Endodermal cell (in vitro differentiated cells): ENCODE measurements around the gene PIGQ. TPM values are rescaled to one million over a fixed set of nuclear protein-coding genes. Genes with fewer than 3 reads are reported as not detected.
A peak's percentile ranks its signal among the peaks of the same experiment; 100 is the strongest.

Source experiments
- DNase-seq: peaks from one replicate; pipeline ENCODE4 v3.0.0-alpha.2; 2017
- H3K27ac ChIP-seq: 2 replicates; pipeline ENCODE4 v1.5.1; 2013; ENCODE audit warnings: mild to moderate bottlenecking, low read depth, low read length, moderate library complexity
- H3K27me3 ChIP-seq: 2 replicates; pipeline ENCODE4 v1.6.1; 2013; ENCODE audit warnings: mild to moderate bottlenecking, low read length, moderate library complexity; ENCODE audit not compliant: insufficient read depth, control insufficient read depth, poor library complexity, severe bottlenecking
- H3K36me3 ChIP-seq: 2 replicates; pipeline ENCODE4 v1.7.0; 2013; ENCODE audit warnings: mild to moderate bottlenecking, low read length, moderate library complexity; ENCODE audit not compliant: control insufficient read depth, insufficient read depth
- H3K4me1 ChIP-seq: one replicate; pipeline ENCODE4 v1.7.0; 2013; ENCODE audit warnings: low read length; ENCODE audit not compliant: control insufficient read depth, insufficient read depth
- H3K4me3 ChIP-seq: 2 replicates; pipeline ENCODE4 v1.5.1; 2013; ENCODE audit warnings: mild to moderate bottlenecking, low read length, moderate library complexity
- H3K9ac ChIP-seq: 2 replicates; pipeline ENCODE4 v1.6.1; 2013; ENCODE audit warnings: mild to moderate bottlenecking, low read length, moderate library complexity; ENCODE audit not compliant: poor library complexity, severe bottlenecking; ENCODE audit errors: extremely low read depth
- H3K9me3 ChIP-seq: 2 replicates; pipeline ENCODE4 v1.6.1; 2013; ENCODE audit warnings: mild to moderate bottlenecking, low read length, moderate library complexity; ENCODE audit not compliant: control insufficient read depth
- H3K27ac Mint-ChIP-seq: 2 replicates; pipeline ENCODE4 v1.8.0; 2020; ENCODE audit warnings: mixed read lengths
- H3K27me3 Mint-ChIP-seq: 2 replicates; pipeline ENCODE4 v1.8.0; 2021; ENCODE audit warnings: mild to moderate bottlenecking, mixed read lengths; ENCODE audit not compliant: insufficient read depth
- H3K36me3 Mint-ChIP-seq: 2 replicates; pipeline ENCODE4 v1.8.0; 2020; ENCODE audit warnings: low read depth, mixed read lengths
- H3K4me1 Mint-ChIP-seq: 2 replicates; pipeline ENCODE4 v1.8.0; 2020; ENCODE audit warnings: mixed read lengths
- H3K4me3 Mint-ChIP-seq: 2 replicates; pipeline ENCODE4 v1.8.0; 2020; ENCODE audit warnings: mild to moderate bottlenecking, moderate library complexity, mixed read lengths
- H3K9me3 Mint-ChIP-seq: 2 replicates; pipeline ENCODE4 v1.8.0; 2020; ENCODE audit warnings: mild to moderate bottlenecking, mixed read lengths
- CTCF ChIP-seq: fragments of 200-600 bp; sonication (generic); conservative IDR thresholded peaks from 2 replicates; pipeline ENCODE4 v1.5.0; 2021; ENCODE audit warnings: antibody characterized with exemption, mild to moderate bottlenecking
- WGBS, 2 experiments: methylation state at CpG; one replicate each; pipeline versions ENCODE4 v1.1.5 to v1.1.7; 2013; ENCODE audit warnings: missing lambda C conversion rate in 2 of 2, mixed read lengths in 1 of 2; ENCODE audit not compliant: insufficient coverage in 1 of 2, insufficient read length in 1 of 2; 5-methylcytosine and 5-hydroxymethylcytosine counted together
- total RNA-seq, 2 donors: library from RNA; stranded (reverse); fragmentation: NEBNext Ultra II Directional in 1 of 2; extraction: Animal tissue kit (Norgen Biotek cat#: 25700) in 1 of 2; gene quantifications; 2 replicates in 1 of 2; 3 replicates in 1 of 2; pipeline ENCODE4 v1.2.1, GENCODE V29; 2021

The PIGQ gene
- total RNA-seq, 2 donors from 2014 or later: 128 to 129 TPM

DNA sequence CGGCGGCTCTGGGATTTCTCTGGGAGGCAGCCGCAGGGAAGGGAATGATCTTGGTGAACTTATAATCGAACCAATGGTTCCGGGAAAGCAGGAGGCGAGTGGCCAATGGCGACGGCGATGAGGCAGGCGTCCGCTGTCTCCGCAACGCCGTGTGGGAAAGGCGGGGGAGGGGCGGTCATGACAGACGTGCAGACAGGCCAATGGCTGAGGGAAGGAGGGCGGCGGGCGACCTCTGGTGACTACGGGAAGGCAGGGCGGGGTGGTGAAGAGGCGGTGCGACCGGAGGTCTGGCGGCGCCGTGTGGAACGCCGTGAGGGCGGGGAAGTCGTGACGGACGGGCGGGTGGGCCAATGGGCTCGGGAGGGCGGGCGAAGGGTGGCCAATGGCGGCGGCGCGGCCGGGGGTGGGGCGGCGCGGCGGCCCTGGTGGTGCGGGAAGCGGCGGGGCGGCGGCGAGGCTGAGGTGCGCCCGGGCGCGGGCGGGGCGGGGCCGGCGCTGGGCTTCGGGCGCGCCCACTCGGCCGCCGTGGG lies 20.0 kb downstream of the PIGQ start, which contains the start of gene RAB40C:
TSS of gene RAB40C (plus strand) at position 409 of the 530 bp plus-strand sequence. CDS start 226 bp downstream, outside the sequence.
- Mint-ChIP-seq H3K9me3 (no peaks in the 10 kb centered on the region), H3K27me3 (peaks cover 37% of the 10 kb centered on the region), H3K4me1 (peaks cover 10% of the 10 kb centered on the region), H3K36me3 (peaks cover 8% of the 10 kb centered on the region), H3K27ac (peak within 1 kb of the TSS; percentile 100), H3K4me3 (peak within 1 kb of the TSS; percentile 89)
- H3K4me1 ChIP-seq: no peaks in the 10 kb centered on the region
- peak within 1 kb of the TSS; percentile 87 for H3K9ac ChIP-seq
- WGBS, 2 experiments: 0 to 2% methylated on average over 10 to 66 of the region's 67 CpGs
- TF ChIP-seq CTCF: no peak
- peak within 1 kb of the TSS; percentile 87 for H3K4me3 ChIP-seq
- peak; percentile 99 for DNase-seq
- H3K27ac ChIP-seq: peak within 1 kb of the TSS; percentile 93
- peaks cover 21% of the 10 kb centered on the region for H3K27me3 ChIP-seq
- H3K36me3 ChIP-seq: no peaks in the 10 kb centered on the region
- H3K9me3 ChIP-seq: no peaks in the 10 kb centered on the region

DNA sequence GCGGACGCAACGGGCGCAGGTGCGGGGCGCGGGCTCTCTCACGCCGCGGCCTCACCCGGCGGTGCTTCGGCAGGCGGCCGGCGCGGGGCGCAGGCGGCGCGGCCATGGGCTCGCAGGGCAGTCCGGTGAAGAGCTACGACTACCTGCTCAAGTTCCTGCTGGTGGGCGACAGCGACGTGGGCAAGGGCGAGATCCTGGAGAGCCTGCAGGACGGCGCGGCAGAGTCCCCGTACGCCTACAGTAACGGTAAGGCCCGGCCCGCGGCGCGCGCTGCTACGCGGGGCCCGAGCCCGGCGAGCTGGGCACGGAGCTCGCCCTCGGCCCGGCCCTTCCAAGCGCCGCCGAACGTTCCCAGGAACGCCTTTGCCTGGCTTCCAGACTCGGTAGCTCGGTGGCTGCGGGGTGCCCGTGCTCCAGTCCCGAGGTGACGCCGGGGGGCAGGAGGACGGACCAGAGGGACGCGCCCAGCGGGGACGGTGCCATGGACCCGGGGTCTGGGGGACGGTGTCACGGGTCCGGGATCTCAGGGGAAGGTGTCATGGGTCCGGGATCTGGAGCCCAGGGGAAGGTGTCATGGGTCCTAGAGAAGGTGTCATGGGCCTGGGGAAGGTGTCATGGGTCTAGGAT lies 20.5 kb downstream of the PIGQ start:
- H3K27me3 Mint-ChIP-seq: peaks cover 36% of the 10 kb centered on the region
- no peak for TF ChIP-seq CTCF

GRCh38 chr16:590815-591200 lies 21.0 kb downstream of the PIGQ start:
- Histone ChIP-seq H3K36me3 (no peaks in the 10 kb centered on the region), H3K9me3 (no peaks in the 10 kb centered on the region), H3K4me3 (peak overlapping the region; percentile 87), H3K27ac (no peak overlapping the region), H3K27me3 (peaks cover 16% of the 10 kb centered on the region), H3K9ac (peak overlapping the region; percentile 53), H3K4me1 (no peaks in the 10 kb centered on the region)
- peaks cover 8% of the 10 kb centered on the region for H3K36me3 Mint-ChIP-seq
- no peaks in the 10 kb centered on the region for H3K9me3 Mint-ChIP-seq
- no peak for TF ChIP-seq CTCF
- peak overlapping the region; percentile 40 for H3K27ac Mint-ChIP-seq
- no peak for DNase-seq
- 78 to 79% methylated on average over 5 to 10 of the region's 10 CpGs for WGBS, 2 experiments
- peaks cover 31% of the 10 kb centered on the region for H3K27me3 Mint-ChIP-seq
- H3K4me3 Mint-ChIP-seq: peak overlapping the region; percentile 89
- peaks cover 10% of the 10 kb centered on the region for H3K4me1 Mint-ChIP-seq

More for the DNA sequence above, 20.5 kb downstream of the PIGQ start:
- peak overlapping the region; percentile 89 for H3K4me3 Mint-ChIP-seq
- peak overlapping the region; percentile 87 for H3K4me3 ChIP-seq
- no peaks in the 10 kb centered on the region for H3K9me3 Mint-ChIP-seq
- peaks cover 10% of the 10 kb centered on the region for H3K4me1 Mint-ChIP-seq
- H3K36me3 Mint-ChIP-seq: peaks cover 8% of the 10 kb centered on the region
- no peaks in the 10 kb centered on the region for H3K9me3 ChIP-seq
- H3K4me1 ChIP-seq: no peaks in the 10 kb centered on the region
- H3K36me3 ChIP-seq: no peaks in the 10 kb centered on the region
- H3K27ac Mint-ChIP-seq: peak overlapping the region; percentile 40
- peak; percentile 65 for DNase-seq
- peak overlapping the region; percentile 53 for H3K9ac ChIP-seq
- 2% methylated on average over 36 to 71 of the region's 71 CpGs for WGBS, 2 experiments
- no peak overlapping the region for H3K27ac ChIP-seq
- peaks cover 21% of the 10 kb centered on the region for H3K27me3 ChIP-seq
